Measurements from ENCODE around the gene TTC23.
A peak's percentile ranks its signal among the peaks of the same experiment; 100 is the strongest.

TTC23 gene

DNA sequence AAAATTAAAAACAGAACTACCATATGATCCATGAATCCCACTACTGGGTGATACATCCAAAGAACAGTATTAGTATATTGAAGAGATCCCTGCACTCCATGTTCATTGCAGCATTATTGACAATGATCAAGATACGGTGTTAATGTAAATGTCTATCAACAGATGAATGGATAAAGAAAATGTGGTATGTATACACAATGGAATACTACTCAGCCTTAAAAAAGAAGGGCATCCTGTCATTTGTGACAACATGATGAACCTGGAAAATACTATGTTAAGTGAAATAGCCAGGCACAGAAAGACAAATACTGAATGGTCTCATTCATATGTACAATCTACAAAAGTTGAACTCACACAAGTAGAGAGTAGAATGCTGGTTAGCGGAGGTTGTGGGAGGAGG lies 16.6 kb downstream of the TTC23 start:
- no peak for TF ChIP-seq ZFX (IDR thresholded peaks at IDR 0.05; ENCODE audit: borderline replicate concordance)
- TF ChIP-seq, protein P1, sequence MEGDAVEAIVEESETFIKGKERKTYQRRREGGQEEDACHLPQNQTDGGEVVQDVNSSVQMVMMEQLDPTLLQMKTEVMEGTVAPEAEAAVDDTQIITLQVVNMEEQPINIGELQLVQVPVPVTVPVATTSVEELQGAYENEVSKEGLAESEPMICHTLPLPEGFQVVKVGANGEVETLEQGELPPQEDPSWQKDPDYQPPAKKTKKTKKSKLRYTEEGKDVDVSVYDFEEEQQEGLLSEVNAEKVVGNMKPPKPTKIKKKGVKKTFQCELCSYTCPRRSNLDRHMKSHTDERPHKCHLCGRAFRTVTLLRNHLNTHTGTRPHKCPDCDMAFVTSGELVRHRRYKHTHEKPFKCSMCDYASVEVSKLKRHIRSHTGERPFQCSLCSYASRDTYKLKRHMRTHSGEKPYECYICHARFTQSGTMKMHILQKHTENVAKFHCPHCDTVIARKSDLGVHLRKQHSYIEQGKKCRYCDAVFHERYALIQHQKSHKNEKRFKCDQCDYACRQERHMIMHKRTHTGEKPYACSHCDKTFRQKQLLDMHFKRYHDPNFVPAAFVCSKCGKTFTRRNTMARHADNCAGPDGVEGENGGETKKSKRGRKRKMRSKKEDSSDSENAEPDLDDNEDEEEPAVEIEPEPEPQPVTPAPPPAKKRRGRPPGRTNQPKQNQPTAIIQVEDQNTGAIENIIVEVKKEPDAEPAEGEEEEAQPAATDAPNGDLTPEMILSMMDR (IDR thresholded peaks at IDR 0.05), result no peak
- H3K27ac ChIP-seq, result no peak overlapping the region

DNA sequence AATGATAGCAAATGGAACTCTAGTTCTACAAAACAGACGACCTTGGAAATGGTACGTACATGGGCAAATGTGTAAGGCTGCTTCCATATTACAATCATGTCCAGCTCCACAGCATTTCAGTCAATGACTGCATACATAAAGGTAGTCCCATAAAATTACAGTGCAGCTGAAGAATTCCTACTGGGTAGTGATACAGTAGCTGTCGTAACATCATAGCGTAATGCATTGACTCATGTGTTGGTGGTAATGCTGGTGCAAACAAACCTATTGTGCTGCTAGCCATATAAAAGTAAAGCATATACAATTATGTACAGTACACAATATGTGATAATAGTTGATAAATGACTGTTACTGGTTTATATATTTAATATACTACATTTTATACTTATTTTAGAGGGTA lies 18.5 kb downstream of the TTC23 start:
- no peak for TF ChIP-seq ZFX (IDR thresholded peaks at IDR 0.05; ENCODE audit: borderline replicate concordance)
- TF ChIP-seq, protein P1 (IDR thresholded peaks at IDR 0.05), result no peak
- no peak overlapping the region for H3K27ac ChIP-seq

DNA sequence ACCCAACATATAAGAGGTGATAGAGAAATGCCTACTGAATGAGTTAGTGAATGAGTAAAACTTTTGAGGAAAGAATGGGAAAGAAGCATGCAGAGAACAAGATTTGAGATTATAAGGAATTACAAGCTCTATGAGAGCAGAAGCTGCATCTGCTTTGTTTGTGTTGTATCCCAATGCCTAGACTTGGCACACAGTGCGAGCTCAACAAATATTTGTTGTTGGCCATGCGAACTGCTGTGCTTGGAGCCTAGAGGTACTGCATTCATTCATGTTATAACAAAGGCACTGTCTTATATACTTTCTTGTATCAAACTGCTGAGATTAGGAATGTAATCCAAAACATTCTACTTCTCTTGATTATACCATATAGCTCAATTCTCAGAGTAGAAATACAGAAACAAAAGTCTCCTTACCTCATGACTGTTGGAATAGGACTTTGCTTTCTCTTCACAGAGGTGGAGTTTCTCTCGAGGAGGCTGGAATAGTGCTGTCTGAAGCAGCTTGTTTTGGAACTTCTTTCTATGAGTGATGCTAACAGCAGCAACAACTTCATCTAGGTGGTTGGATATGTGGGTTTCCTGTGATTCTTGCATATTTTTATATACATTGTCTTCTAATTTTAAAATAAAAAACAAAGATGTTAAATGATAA lies 21.1 kb downstream of the TTC23 start:
- TF ChIP-seq ZFX (IDR thresholded peaks at IDR 0.05; ENCODE audit: borderline replicate concordance), result no peak
- TF ChIP-seq, protein P1 (IDR thresholded peaks at IDR 0.05), result no peak
- peak overlapping the region; percentile 71 for H3K27ac ChIP-seq

DNA sequence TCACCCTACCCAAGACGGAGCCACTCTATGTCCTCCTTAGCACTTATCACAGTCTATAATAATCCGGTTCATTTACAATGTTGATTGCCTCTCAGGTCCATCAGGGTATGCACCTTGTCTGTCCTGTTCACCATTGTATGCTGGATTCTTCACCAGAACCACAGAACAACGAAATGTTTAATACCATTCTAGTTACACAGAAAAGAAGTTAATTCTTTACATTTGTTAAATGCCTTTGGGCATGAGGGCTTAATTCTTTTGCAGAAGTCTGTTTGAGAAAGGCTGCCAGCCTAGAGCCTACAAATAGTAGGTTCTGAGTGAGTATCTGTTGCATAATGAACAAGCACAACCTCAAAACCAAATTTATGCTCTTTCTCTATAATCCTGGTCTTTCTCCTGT lies 22.6 kb downstream of the TTC23 start:
- H3K27ac ChIP-seq, result no peak overlapping the region
- no peak for TF ChIP-seq ZFX (IDR thresholded peaks at IDR 0.05; ENCODE audit: borderline replicate concordance)
- TF ChIP-seq, protein P1 (IDR thresholded peaks at IDR 0.05), result no peak

DNA sequence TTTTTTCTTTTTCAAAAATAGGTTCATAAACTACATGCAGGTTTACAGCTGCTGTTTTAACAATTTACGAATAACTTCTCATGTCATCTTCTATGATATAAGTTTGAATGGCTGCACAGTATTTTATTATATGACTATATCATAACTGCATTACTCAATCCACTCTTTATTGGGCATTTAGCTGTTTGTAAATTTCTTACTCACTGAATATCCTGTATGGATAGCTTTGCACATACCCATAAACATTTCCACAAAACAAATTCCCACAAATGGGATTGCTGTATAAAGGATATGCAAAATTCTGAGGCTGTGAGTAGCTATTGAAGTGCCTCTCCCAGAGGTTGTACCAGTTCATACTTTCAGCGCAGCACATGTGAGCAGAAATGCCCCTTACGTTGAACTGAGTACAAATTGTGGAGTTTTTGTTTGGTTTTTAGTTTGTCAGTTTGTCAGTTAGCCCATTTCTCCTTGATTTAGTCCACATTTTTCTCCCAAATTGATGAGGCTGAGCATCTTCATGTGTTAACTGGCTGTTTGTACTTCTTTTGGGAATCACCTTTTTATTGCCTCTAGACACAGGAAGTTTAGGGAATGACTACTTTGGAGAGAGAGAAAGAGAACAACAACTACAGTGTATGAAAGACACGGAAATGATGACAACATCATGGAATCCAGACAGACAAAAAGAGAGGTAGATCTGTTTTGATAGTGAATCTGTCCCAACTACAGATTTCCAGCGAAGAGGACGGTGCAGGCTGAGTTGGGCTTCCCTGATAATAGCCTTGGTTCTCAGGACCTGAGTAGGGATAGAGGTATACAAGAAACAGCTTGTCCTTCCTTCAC lies 24.8 kb downstream of the TTC23 start:
- TF ChIP-seq ZFX (IDR thresholded peaks at IDR 0.05; ENCODE audit: borderline replicate concordance), result no peak
- TF ChIP-seq, protein P1 (IDR thresholded peaks at IDR 0.05), result no peak
- H3K27ac ChIP-seq, result no peak overlapping the region

DNA sequence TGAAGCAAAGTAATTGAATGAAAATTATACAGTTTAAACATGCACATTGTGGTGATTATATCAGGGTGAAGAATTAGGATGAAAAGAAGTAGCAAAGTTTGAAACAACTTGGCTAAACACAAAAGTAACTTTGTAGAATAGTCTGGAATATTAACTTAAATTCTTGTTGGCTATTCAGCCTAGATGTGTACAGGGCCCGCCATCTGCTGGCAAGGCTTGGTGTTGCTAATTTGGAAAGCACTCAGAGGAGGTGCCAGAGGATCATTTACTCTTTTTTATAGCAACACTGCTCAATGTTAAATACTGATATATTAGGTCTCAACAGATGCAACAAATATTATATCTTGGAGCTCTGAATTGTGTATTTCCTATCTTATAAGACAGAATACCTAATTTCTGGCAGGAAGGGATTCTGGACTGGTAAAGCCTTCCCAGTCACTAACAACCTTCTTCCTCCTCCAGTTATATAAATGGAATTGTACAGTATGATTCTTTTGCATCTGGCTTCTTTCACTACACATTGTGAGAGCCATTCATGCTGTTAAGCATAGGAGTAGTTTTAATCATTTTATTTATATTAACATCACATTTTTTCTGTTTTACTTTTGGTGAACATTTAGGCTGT lies 36.1 kb downstream of the TTC23 start:
- no peak overlapping the region for H3K27ac ChIP-seq
- TF ChIP-seq ZFX (IDR thresholded peaks at IDR 0.05; ENCODE audit: borderline replicate concordance), result no peak
- TF ChIP-seq, protein P1 (IDR thresholded peaks at IDR 0.05), result peak; percentile 91
